Osteoblast (primary cell): ENCODE results near the gene MC1R. TPM values are rescaled to one million over a fixed set of nuclear protein-coding genes. Genes with fewer than 3 reads are reported as not detected.
"Not testable (repeated sequence)": the region's sequence is repeated elsewhere in the genome, so short reads cannot be mapped to it uniquely, and the experiment has no call there.

Experiments
- DNase-seq: peaks from one replicate; pipeline ENCODE4 v3.0.0; 2011; ENCODE audit warnings: low spot score, mixed read lengths; ENCODE audit not compliant: insufficient read length; ENCODE audit errors: missing footprints
- H2AFZ ChIP-seq: 2 replicates; pipeline ENCODE4 v1.6.0; 2011; ENCODE audit warnings: mild to moderate bottlenecking, low read length
- H3K27ac ChIP-seq: 2 replicates; pipeline ENCODE4 v1.5.1; 2011; ENCODE audit warnings: mild to moderate bottlenecking, low read depth, low read length, moderate library complexity
- H3K27me3 ChIP-seq: 2 replicates; pipeline ENCODE4 v1.6.0; 2012; ENCODE audit warnings: mild to moderate bottlenecking, control low read depth, inconsistent platforms, low read length, moderate library complexity; ENCODE audit not compliant: insufficient read depth
- H3K36me3 ChIP-seq: 2 replicates; pipeline ENCODE4 v1.5.1; 2011; ENCODE audit warnings: mild to moderate bottlenecking, low read length, control low read depth, moderate library complexity; ENCODE audit not compliant: insufficient read depth
- H3K4me1 ChIP-seq: 2 replicates; pipeline ENCODE4 v1.5.1; 2011; ENCODE audit warnings: mild to moderate bottlenecking, low read length, control low read depth, moderate library complexity; ENCODE audit not compliant: insufficient read depth
- H3K4me2 ChIP-seq: 2 replicates; pipeline ENCODE4 v1.6.0; 2011; ENCODE audit warnings: mild to moderate bottlenecking, low read length; ENCODE audit not compliant: insufficient read depth
- H3K4me3 ChIP-seq: fragments of 200-600 bp; sonication (generic); 3 replicates; pipeline ENCODE4 v1.5.1; 2012; ENCODE audit warnings: mild to moderate bottlenecking, low read length, inconsistent platforms; ENCODE audit not compliant: insufficient read depth
- H3K79me2 ChIP-seq: 2 replicates; pipeline ENCODE4 v1.6.0; 2012; ENCODE audit warnings: mild to moderate bottlenecking, low read length, control low read depth, inconsistent platforms; ENCODE audit not compliant: insufficient read depth
- H3K9me3 ChIP-seq: 2 replicates; pipeline ENCODE4 v1.5.1; 2011; ENCODE audit warnings: low read depth, low read length, control low read depth
- H4K20me1 ChIP-seq: 2 replicates; pipeline ENCODE4 v1.6.0; 2012; ENCODE audit warnings: mild to moderate bottlenecking, low read length, control low read depth; ENCODE audit not compliant: insufficient read depth
- CTCF ChIP-seq: IDR thresholded peaks from 2 replicates; pipeline ENCODE4 v1.5.1; 2011; ENCODE audit warnings: mild to moderate bottlenecking, low read depth, low read length, moderate library complexity; ENCODE audit errors: extremely low read depth
- total RNA-seq: library from RNA; depleted of rRNA; stranded (reverse); fragments of >200 nt; gene quantifications from 2 replicates; pipeline ENCODE4 v1.2.3, GENCODE V29; 2012

The MC1R gene
- total RNA-seq, 1 donor: 5.1 TPM

GRCh38 chr16:89931305-89931896, 12.7 kb downstream of the MC1R start:
- Histone ChIP-seq H3K27me3 (no peaks in the 10 kb centered on the region), H3K79me2 (peaks cover 23% of the 10 kb centered on the region), H3K4me2 (no peak overlapping the region), H4K20me1 (peaks cover 66% of the 10 kb centered on the region), H3K9me3 (no peaks in the 10 kb centered on the region), H3K4me3 (no peak overlapping the region), H3K27ac (no peak overlapping the region), H2AFZ (no peak overlapping the region), H3K4me1 (no peaks in the 10 kb centered on the region), H3K36me3 (peaks cover 49% of the 10 kb centered on the region)
- no peak for TF ChIP-seq CTCF
- peak; percentile 62 for DNase-seq

GRCh38 chr16:89931964-89932363, 13.3 kb downstream of the MC1R start:
- Histone ChIP-seq H3K4me2 (no peak overlapping the region), H3K27ac (no peak overlapping the region), H3K4me3 (no peak overlapping the region), H2AFZ (no peak overlapping the region), H3K9me3 (no peaks in the 10 kb centered on the region), H3K79me2 (peaks cover 22% of the 10 kb centered on the region), H4K20me1 (peaks cover 60% of the 10 kb centered on the region), H3K4me1 (no peaks in the 10 kb centered on the region), H3K36me3 (peaks cover 49% of the 10 kb centered on the region), H3K27me3 (no peaks in the 10 kb centered on the region)
- peak; percentile 44 for DNase-seq
- TF ChIP-seq CTCF: no peak

- H3K36me3 ChIP-seq: peaks cover 49% of the 10 kb centered on the region
- H2AFZ ChIP-seq, H3K27me3 ChIP-seq, H3K4me1 ChIP-seq, H3K27ac ChIP-seq, H3K4me3 ChIP-seq, H3K4me2 ChIP-seq, H3K9me3 ChIP-seq: not testable (repeated sequence)
- DNase-seq: peak; percentile 19
- H3K79me2 ChIP-seq: peaks cover 14% of the 10 kb centered on the region
- H4K20me1 ChIP-seq: peaks cover 44% of the 10 kb centered on the region
These were observed 15.4 kb downstream of the MC1R start for GRCh38 chr16:89934019-89934418.

- H3K4me2 ChIP-seq: no peak overlapping the region
- no peak overlapping the region for H3K4me3 ChIP-seq
- H2AFZ ChIP-seq: no peak overlapping the region
- no peaks in the 10 kb centered on the region for H3K9me3 ChIP-seq
- H3K4me1 ChIP-seq: no peaks in the 10 kb centered on the region
- no peaks in the 10 kb centered on the region for H3K27me3 ChIP-seq
- no peak overlapping the region for H3K27ac ChIP-seq
- H3K36me3 ChIP-seq: peaks cover 44% of the 10 kb centered on the region
- DNase-seq: peak; percentile 29
- peaks cover 36% of the 10 kb centered on the region for H4K20me1 ChIP-seq
- H3K79me2 ChIP-seq: peaks cover 11% of the 10 kb centered on the region
- no peak for TF ChIP-seq CTCF
These were observed 16.2 kb downstream of the MC1R start for GRCh38 chr16:89934611-89935553.

GRCh38 chr16:89935620-89936019, 17.0 kb downstream of the MC1R start:
- H3K4me3 ChIP-seq, H3K27ac ChIP-seq, H3K9me3 ChIP-seq, H3K27me3 ChIP-seq, H3K4me2 ChIP-seq, DNase-seq, H2AFZ ChIP-seq, H3K4me1 ChIP-seq: not testable (repeated sequence)
- peaks cover 11% of the 10 kb centered on the region for H3K79me2 ChIP-seq
- peaks cover 36% of the 10 kb centered on the region for H4K20me1 ChIP-seq
- H3K36me3 ChIP-seq: peaks cover 44% of the 10 kb centered on the region
